Glomerular endothelial cell (primary cell): Measurements from ENCODE around the gene ASTN2. TPM values are rescaled to one million over a fixed set of nuclear protein-coding genes. Genes with fewer than 3 reads are reported as not detected.

ENCODE experiments used
- DNase-seq: peaks from one replicate; pipeline ENCODE4 v3.0.0-alpha.2; 2011; ENCODE audit warnings: low read depth, low spot score; ENCODE audit errors: extremely low read depth
- total RNA-seq: library from RNA; depleted of rRNA; stranded (reverse); fragments of >200 nt; gene quantifications from 2 replicates; pipeline ENCODE4 v1.2.3, GENCODE V29; 2015

The ASTN2 gene
- total RNA-seq, 1 donor from 2014 or later, result 3.8 TPM

DNA sequence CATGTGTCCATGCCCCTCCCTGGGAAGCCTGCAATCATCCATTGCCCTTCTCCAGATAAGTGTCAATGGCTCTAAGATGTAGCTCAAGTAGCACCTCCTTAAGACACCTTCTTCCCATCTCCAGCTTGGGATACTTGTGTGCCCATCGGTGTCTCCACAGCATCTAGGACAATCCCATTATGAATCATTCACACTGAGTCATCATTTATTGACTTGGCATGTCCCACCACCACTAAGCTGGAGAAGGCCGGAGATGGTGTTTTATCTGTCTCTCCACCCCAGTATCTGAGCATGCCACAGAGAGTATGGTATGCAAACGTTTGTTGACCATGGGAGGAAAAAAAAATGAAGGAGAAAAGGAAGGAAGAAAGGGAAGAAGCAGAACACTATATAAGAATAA, 385.5 kb downstream of the ASTN2 start:
- no peak for DNase-seq

- no peak for DNase-seq
Observed at GRCh38 chr9:117028103-117028858, 386.6 kb downstream of the ASTN2 start.

DNA sequence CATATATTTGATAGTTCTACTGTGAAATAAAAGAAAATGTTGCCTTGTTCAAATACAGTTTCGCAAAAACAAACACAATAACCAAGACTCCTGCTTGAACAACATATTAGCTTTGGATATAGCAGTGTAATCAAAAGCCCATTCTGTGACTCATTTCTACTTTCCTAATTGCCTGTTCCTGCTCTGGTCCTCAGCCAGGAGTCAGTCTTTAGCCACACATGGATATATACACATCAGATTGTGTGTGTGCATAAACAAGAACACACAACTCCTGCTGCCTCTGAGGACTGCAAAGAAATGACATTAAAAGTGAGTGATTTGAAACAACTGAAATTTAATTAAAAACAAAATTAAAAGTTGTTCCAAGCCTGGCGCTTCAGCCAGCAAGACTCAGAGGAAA, 393.0 kb downstream of the ASTN2 start:
- no peak for DNase-seq

- no peak for DNase-seq
Observed at GRCh38 chr9:117018966-117019617, 395.8 kb downstream of the ASTN2 start.

GRCh38 chr9:117017414-117017985, 397.4 kb downstream of the ASTN2 start:
- no peak for DNase-seq

DNA sequence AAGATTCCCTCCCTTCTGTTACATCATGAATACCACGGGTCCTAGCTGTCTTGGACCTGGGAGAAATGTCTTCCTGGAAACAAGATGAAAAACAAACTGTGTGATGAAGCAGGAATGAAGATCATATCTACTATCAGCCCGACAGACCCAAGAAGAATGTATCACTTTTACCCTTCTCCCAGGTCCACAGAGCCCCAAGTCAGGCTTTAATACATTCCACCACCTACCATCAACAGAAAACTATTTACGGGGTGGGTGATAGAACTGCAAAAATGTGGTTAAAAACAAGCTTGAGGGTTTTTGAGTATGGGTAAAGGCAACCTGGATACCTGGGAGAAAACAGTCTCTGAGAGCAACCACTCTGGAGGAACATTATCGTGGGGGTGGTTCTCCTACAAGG, 400.8 kb downstream of the ASTN2 start:
- DNase-seq, result no peak

DNA sequence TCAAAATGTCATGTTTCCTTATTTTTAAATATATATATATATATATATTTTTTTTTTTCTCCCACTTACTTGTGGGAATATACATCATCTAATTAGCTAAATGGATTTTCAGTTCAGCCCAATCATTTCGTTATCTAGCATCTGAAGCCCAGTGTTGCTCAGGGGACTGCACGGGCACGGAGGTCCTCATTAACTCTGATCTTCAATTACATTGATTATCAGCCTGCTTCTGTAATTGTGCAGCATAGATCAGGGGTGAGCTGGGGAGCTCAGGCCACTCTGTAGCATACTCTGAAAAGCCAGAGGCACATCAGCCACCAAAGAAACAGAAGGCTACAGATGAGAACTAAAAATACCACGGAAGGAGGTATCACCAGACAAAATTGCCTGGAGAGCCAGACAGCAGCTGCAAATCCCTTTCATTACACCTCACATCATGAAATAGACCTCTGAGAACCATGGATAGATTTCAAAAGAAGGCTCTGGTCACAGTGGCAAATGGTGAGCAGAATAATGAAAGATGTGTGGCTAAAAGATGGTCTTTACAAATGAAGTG, 401.3 kb downstream of the ASTN2 start:
- DNase-seq, result no peak

GRCh38 chr9:117010061-117010460, 404.8 kb downstream of the ASTN2 start:
- DNase-seq, result no peak

- DNase-seq, result no peak
Observed at GRCh38 chr9:117008876-117009275, 406.0 kb downstream of the ASTN2 start.

GRCh38 chr9:117008461-117008860, 406.4 kb downstream of the ASTN2 start:
- no peak for DNase-seq

DNA sequence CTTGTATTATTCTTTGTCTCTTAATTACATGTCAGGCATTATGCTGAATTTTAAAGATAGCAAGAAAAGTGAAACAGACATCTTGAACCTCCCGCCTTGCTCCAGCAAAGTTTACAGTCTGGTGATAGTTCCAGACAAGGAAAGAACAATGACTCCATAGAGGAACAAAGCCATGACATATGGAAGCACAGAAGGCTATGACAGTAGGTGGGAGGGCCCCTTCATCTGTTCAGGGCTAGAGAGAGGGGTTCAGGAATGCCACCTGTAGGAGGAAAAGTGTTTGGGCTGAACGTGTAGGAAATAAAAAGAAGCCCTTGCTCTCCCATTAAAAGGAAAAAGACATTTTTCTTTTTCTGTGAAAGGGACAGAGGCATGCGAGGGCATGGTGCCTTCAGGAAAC, 412.2 kb downstream of the ASTN2 start:
- no peak for DNase-seq

DNA sequence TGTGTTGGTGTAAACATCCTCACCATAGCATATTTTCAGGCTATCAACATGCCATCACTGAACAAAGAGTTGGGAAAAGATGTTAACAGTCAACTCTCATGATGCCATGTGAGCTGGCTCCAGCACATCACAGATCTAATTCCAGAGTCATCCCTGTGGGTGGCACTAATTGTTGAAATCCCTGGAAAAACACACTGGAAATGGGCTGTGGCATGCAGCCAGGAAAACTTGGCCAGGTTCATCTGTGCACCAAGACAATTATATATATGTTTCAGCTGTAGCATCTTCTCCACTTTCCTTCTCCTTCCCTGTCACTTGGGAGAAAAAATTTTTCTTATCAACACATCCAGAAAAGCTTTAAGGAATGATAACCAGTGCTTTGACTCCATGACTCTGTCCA, 414.0 kb downstream of the ASTN2 start:
- DNase-seq, result no peak

GRCh38 chr9:117000196-117000723, 414.6 kb downstream of the ASTN2 start:
- DNase-seq, result no peak

GRCh38 chr9:116998305-116998704, 416.6 kb downstream of the ASTN2 start:
- DNase-seq, result no peak

DNA sequence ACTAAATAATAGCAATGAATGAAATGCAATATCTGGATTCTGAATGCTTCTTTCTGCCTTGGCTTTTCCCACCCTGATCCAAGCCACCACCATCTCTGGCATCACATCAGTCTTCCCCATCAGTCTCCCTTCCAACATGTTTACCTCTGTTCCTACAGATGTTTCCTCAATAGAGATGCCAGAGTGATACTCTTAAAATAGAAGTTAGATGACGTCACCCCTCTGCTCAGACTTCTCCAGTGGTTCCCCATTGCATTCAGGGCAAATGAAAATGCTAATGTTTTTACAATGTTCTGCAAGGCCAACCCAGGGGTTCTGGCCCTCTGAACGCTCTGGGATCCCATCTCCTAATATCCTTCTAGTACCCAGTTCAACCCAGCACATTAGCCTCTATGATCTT, 422.0 kb downstream of the ASTN2 start:
- DNase-seq, result no peak

DNA sequence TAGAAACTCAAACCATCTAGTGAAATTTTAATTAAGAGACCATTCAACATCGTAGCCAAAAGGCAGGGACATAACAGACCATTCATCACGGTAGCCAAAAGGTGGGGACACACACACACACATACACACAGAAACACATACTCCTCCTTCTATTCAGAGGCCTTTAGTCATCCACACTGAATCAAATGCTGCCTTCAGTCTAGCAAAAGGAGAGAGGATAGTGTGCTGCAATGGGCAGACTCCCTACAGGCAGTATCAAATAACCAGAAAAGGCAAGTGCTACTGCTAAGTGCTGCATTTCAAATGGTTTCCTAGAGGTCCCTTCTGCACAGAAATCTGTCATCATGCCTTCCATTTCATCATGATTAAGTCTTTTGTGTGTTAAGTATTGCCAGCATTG, 423.8 kb downstream of the ASTN2 start:
- DNase-seq, result no peak

- no peak for DNase-seq
Observed at GRCh38 chr9:116990592-116990991, 424.3 kb downstream of the ASTN2 start.

DNA sequence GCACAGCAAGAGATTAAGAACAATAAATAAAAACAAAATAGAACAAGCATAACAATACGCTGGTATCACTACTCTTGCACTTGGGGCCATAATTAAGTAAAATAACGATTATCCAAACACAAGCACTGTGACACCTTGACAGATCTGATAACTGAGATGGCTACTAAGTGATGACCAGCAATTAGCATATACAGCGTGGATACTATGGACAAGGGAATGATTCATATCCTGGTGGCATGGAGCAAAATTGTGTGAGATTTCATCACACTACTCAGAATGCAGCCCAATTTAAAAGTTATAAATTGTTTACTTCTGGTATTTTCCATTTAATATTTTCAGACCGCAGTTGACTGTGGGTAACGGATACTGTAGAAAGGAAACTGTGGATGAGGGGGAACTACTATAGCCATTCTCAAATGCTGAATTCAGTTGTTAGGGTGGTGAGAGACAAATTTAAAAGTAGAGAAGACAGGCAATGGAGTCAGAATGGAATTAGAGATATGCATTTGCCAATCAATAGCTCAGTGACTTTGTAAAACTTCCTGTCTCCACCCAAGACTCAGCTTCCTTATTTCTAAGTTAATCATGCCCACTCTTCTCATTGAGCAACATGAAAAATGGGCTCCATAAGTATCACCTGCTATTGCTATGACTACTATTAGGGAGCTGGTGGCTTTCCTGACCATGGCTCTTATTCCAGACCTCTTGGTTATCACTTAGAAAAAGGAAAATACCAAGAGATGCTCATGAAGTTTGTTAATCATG, 427.0 kb downstream of the ASTN2 start:
- no peak for DNase-seq

DNA sequence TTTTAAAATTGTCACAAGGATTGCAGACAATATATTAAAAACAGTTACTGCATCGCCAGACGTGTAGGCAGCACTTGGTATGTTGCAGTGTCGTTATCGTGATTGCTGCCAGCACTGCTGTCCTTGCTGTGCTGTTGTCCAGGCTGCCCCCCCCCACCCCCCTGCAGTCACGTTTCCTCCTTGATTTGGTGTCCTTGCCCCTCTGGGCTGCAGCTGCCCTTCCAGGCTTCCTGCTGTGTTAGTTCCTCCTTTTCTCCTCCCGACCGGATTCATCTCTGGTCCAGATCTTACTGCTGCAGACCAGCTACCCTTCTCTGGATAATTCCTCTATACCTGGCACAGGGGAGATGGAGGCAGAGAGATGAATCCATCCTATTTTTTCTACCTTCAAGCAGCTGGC, 428.8 kb downstream of the ASTN2 start:
- DNase-seq, result no peak

- DNase-seq, result no peak
Observed at GRCh38 chr9:116985596-116985995, 429.3 kb downstream of the ASTN2 start.

DNA sequence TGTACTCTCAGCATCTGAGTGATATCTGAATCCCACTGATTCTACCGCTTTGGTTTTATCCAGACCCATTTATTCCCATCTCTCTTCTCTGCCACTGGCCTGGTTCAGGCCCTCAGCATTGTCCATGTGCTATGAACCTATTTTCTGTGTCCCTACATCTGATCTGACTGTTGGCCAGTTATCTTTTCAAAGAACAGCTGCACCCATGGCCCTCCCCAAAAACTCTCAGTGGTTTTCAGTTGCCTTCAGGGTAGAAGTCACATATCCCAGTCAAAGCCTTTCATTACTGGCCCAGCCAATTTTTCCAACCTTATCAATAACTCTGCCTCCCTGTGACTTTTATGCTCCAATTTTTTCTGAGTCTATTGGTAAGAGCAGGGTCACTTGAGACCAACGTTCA, 430.7 kb downstream of the ASTN2 start:
- no peak for DNase-seq
